Gastroesophageal sphincter (tissue), 3 donors: Measurements from ENCODE around the gene ZNF385B.

Source experiments
- CTCF ChIP-seq, 4 experiments: fragments of 200-600 bp in 2 of 4; fragments of 450-650 bp in 2 of 4; sonication (generic) in 1 of 4; IDR thresholded peaks; one replicate each; pipeline ENCODE4 v1.5.1; 2017 to 2019; ENCODE audit warnings: antibody characterized with exemption in 4 of 4, mild to moderate bottlenecking in 2 of 4, moderate library complexity in 2 of 4
- EP300 ChIP-seq: sonication (generic); formaldehyde crosslinking; IDR thresholded peaks from one replicate; pipeline ENCODE4 v1.6.1; 2017; ENCODE audit warnings: antibody characterized with exemption, mild to moderate bottlenecking
- POLR2A ChIP-seq, 2 donors: fragments of 450-650 bp; IDR thresholded peaks; one replicate each; pipeline ENCODE4 v1.6.1; 2017; ENCODE audit warnings: antibody characterized with exemption in 2 of 2, mild to moderate bottlenecking in 2 of 2, moderate library complexity in 1 of 2
- POLR2AphosphoS5 ChIP-seq: sonication (generic); formaldehyde crosslinking; IDR thresholded peaks from one replicate; pipeline ENCODE4 v1.6.1; 2017; ENCODE audit warnings: antibody characterized with exemption

GRCh38 chr2:179437430-179437829, 424.0 kb downstream of the ZNF385B start:
- TF ChIP-seq POLR2A (IDR thresholded peaks at IDR 0.05) (no peak), EP300 (no peak), CTCF (IDR thresholded peaks at IDR 0.05) (no peak), POLR2AphosphoS5 (no peak)
